Activated T-cell treated with anti-CD3 and anti-CD28 coated beads, Interleukin-2, amount 50 U/mL, for 24 hours (primary cell): ENCODE results near the gene IFITM1.
"Not testable (repeated sequence)": the region's sequence is repeated elsewhere in the genome, so short reads cannot be mapped to it uniquely, and the experiment has no call there.

Source experiments
- DNase-seq: peaks from one replicate; pipeline ENCODE4 v3.0.0-alpha.2; 2020
- H3K27ac Mint-ChIP-seq: 2 replicates; pipeline ENCODE4 v1.8.0; 2020; ENCODE audit warnings: mild to moderate bottlenecking, mixed read lengths
- H3K27me3 Mint-ChIP-seq: 2 replicates; pipeline ENCODE4 v1.8.0; 2020; ENCODE audit warnings: mixed read lengths
- H3K36me3 Mint-ChIP-seq: 2 replicates; pipeline ENCODE4 v1.8.0; 2020; ENCODE audit warnings: low read depth, mixed read lengths
- H3K4me1 Mint-ChIP-seq: 2 replicates; pipeline ENCODE4 v1.8.0; 2020; ENCODE audit warnings: low read depth, mixed read lengths
- H3K4me3 Mint-ChIP-seq: 2 replicates; pipeline ENCODE4 v1.8.0; 2020; ENCODE audit warnings: mild to moderate bottlenecking, moderate library complexity, mixed read lengths
- H3K9me3 Mint-ChIP-seq: 2 replicates; pipeline ENCODE4 v1.8.0; 2020; ENCODE audit warnings: mixed read lengths

IFITM1 gene

DNA sequence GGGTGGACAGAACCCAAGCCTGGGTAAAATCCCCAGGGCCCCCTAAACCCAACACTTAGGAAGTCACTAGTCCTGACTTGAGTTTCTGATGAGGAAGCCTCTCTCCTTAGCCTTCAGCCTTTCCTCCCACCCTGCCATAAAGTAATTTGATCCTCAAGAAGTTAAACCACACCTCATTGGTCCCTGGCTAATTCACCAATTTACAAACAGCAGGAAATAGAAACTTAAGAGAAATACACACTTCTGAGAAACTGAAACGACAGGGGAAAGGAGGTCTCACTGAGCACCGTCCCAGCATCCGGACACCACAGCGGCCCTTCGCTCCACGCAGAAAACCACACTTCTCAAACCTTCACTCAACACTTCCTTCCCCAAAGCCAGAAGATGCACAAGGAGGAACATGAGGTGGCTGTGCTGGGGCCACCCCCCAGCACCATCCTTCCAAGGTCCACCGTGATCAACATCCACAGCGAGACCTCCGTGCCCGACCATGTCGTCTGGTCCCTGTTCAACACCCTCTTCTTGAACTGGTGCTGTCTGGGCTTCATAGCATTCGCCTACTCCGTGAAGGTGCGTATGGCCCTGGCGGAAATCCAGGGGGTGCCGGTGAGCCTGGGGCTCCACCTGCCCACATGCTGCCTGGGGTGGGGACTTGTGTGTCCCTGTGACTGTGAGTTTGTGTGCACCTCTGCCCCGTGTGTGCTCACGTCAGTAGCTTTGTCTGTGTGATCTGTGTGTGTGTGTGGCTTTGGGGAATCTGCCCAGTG, at the start of gene IFITM1:
TSS of gene IFITM1 (plus strand) at position 254 of the 767 bp plus-strand sequence. CDS start at position 385, 131 bp downstream.
- Mint-ChIP-seq H3K4me1 (peaks cover 47% of the 10 kb centered on the region), H3K36me3 (peaks cover 51% of the 10 kb centered on the region), H3K9me3 (no peaks in the 10 kb centered on the region), H3K27ac (peak within 1 kb of the TSS; percentile 98), H3K27me3 (no peaks in the 10 kb centered on the region), H3K4me3 (peak within 1 kb of the TSS; percentile 95)
- DNase-seq = peak; percentile 79

DNA sequence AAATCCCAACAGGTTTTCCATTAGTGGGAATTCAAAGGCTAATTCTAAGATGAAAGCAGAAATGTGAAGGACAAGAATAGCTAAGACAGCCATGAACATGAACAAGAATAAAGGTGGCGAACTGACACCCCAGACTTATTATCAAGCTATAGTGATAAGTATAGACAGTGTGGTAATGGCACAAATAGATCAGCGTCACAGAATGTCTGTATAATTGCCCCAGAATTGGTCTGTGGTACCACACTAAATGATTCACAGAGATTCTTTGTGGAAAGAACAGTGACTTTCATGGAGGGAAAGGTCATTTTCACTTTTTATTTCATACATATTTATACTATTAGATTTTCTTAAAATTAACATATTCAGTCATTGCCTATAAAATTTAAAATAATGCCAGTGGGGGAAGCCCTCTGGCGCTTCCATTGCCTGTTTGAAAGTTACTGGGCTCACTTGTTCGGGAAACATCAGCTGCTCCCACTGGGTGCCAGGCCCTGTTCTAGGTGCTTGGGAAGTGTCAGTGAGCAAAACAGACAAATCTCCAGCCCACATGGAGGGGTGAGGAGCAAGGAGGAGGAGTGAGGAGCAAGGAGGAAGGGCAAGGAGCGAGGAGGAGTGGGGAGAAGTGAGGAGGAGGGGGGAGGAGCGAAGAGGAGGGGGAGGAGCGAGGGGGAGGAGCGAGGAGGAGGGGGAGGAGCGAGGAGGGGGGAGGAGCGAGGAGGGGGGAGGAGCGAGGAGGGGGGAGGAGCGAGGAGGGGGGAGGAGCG, 47.0 kb upstream of the IFITM1 start:
- Mint-ChIP-seq H3K36me3 (no peaks in the 10 kb centered on the region), H3K9me3 (no peaks in the 10 kb centered on the region), H3K4me3 (peak overlapping the region; percentile 55), H3K27ac (peak overlapping the region; percentile 89), H3K4me1 (peaks cover 40% of the 10 kb centered on the region), H3K27me3 (no peaks in the 10 kb centered on the region)
- DNase-seq = peak; percentile 71

DNA sequence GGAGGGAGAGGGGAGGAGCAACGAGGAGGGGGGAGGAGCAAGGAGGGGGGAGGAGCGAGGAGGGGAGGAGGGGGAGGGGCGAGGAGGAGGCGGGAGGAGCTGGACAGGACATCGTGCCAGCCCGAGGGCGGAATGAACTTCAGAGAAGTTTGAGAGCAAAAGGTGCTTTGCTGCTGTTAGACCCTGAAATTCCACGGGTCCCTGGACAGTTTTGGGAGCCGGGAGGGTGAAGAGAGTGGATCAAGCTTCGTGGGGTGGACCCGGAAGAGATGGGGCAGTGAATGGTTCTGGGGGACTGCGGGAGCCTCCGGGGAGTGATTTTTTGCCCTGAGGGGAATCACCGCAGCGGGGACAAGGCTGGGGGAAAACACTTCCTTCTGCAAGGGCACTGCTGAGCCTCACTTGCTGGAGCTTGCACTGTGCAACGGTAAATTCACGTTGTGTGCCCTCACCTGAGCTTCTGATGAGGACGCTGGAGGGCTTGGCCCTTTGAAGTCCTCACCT, 46.3 kb upstream of the IFITM1 start:
- Mint-ChIP-seq H3K27ac (peak overlapping the region; percentile 95), H3K36me3 (no peaks in the 10 kb centered on the region), H3K4me1 (peaks cover 38% of the 10 kb centered on the region), H3K9me3 (no peaks in the 10 kb centered on the region), H3K4me3 (peak overlapping the region; percentile 76), H3K27me3 (no peaks in the 10 kb centered on the region)
- DNase-seq = peak; percentile 73

DNA sequence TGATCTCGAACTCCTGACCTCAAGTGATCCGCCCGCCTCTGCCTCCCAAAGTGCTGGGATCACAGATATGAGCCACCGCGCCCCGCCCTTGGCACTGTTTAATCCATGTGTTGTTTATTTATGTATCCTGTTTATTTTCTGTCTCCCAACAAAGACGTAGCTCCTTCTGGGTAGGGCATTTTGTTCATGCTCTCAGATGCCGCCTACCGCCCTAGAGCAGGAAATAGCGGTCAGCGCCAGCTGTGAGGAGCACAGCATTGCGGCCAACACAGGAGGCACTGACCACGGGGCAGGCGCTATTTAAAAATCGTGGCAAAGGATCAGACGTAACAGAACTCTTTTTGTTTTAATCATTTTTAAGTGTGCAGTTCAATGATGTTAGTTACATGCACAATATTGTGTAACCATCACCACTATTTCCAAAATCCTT, 45.1 kb upstream of the IFITM1 start:
- H3K36me3 Mint-ChIP-seq, H3K9me3 Mint-ChIP-seq, DNase-seq, H3K27me3 Mint-ChIP-seq: not testable (repeated sequence)
- H3K4me3 Mint-ChIP-seq = peak overlapping the region; percentile 76
- H3K27ac Mint-ChIP-seq = peak overlapping the region; percentile 95
- H3K4me1 Mint-ChIP-seq = peaks cover 38% of the 10 kb centered on the region

DNA sequence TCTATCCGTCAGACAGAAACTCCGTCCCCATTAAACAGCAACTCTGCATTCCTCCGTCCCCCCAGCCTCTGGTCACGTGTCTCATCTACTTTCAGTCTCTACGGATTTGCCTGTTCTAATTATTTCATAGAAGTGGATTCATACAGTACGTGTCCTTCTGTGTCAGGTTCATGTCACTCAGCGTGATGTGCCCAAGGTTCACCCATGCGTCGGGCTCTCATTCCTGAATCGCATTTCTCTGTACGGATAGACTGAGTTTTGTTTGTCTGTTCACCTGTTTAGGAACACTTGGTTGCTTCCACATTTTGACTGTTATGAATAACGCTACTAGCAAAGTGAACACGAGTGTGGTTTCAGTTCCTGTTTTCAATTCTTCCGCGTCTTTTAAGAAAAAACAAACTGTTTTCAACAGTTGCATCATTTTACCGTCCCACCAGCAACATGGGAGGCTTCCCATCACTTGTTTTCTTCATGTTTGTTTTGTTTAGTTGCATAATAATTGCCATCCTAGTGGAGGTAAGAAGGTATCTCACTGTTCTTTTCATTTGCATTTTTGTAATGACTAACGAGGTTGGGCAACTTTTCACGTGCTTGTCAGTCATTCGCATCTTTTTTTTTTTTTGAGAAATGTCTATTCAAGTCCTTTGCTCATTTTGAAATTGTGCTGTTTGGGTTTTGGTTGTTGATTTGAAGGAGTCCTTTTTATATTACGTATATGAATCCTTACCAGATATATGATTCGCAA, 44.5 kb upstream of the IFITM1 start:
- H3K36me3 Mint-ChIP-seq = no peaks in the 10 kb centered on the region
- H3K27ac Mint-ChIP-seq = peak overlapping the region; percentile 95
- H3K4me1 Mint-ChIP-seq = peaks cover 38% of the 10 kb centered on the region
- peak; percentile 74 for DNase-seq
- H3K27me3 Mint-ChIP-seq = no peaks in the 10 kb centered on the region
- no peaks in the 10 kb centered on the region for H3K9me3 Mint-ChIP-seq
- peak overlapping the region; percentile 76 for H3K4me3 Mint-ChIP-seq

DNA sequence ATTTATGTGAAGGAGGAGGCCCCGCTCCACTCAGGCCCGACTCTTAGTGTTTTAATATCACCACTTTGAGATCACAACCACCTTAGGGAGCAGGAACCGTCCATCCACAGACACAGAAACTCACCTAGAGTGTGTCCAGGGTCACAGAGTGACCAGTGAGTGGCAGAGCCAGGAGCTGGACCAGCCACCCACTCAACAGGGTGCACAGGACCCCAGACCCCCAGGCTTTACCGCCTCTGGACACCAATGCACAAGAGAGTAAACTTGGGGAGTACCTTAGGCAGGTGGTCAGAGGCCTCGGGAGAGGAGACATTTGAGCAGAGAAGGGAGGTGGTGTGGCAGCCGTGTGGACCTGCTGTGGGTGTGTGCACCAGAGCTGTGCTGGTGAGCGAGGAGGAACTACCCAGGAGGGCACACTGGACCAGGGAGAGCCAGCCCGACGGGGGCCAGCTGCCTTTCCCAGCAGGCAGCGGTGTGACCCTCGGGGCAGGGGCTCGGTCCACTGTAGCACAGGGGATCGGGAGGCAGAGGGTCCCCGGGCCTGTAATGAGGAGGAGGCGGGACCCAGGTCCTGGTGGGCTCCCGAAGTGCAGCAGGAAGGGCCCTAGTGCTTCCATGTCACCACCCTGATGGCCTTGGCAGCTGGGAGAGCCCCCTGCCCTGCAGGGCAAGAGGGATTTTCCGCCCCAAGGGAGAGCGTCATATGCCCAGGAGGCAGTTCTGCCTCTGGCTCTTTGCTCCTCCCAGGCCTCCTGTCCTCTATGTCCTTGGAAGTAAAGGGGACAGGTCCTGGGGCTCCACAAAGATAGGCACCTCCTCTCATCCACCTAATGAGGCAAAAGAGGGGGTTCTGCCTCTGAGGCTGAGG, 43.2 kb upstream of the IFITM1 start:
- no peak for DNase-seq
- H3K27me3 Mint-ChIP-seq = no peaks in the 10 kb centered on the region
- no peaks in the 10 kb centered on the region for H3K36me3 Mint-ChIP-seq
- peaks cover 38% of the 10 kb centered on the region for H3K4me1 Mint-ChIP-seq
- H3K4me3 Mint-ChIP-seq = no peak overlapping the region
- no peak overlapping the region for H3K27ac Mint-ChIP-seq
- H3K9me3 Mint-ChIP-seq = no peaks in the 10 kb centered on the region

DNA sequence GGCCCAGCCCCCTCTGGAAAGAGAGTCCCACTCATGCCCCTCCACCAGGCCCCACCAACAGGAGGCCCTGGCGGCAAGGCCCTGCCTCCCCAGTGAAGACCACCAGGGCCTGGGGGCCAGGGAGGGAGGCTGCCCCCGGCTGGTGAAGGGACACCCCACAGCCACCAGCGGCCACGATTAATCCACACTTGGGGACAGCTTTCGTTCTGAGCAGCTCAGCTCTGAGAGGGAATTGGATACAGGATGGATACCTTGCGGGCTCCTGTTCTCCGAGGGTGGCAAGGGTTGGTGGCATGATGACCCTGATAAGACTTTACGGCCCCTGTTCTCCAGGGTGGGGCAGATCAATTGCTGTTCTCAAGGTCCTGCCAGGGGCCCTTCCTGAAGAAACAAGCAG, 42.5 kb upstream of the IFITM1 start:
- Mint-ChIP-seq H3K36me3 (no peaks in the 10 kb centered on the region), H3K4me1 (peaks cover 38% of the 10 kb centered on the region), H3K27me3 (no peaks in the 10 kb centered on the region), H3K9me3 (peaks cover 4% of the 10 kb centered on the region), H3K27ac (no peak overlapping the region), H3K4me3 (no peak overlapping the region)
- DNase-seq = no peak

DNA sequence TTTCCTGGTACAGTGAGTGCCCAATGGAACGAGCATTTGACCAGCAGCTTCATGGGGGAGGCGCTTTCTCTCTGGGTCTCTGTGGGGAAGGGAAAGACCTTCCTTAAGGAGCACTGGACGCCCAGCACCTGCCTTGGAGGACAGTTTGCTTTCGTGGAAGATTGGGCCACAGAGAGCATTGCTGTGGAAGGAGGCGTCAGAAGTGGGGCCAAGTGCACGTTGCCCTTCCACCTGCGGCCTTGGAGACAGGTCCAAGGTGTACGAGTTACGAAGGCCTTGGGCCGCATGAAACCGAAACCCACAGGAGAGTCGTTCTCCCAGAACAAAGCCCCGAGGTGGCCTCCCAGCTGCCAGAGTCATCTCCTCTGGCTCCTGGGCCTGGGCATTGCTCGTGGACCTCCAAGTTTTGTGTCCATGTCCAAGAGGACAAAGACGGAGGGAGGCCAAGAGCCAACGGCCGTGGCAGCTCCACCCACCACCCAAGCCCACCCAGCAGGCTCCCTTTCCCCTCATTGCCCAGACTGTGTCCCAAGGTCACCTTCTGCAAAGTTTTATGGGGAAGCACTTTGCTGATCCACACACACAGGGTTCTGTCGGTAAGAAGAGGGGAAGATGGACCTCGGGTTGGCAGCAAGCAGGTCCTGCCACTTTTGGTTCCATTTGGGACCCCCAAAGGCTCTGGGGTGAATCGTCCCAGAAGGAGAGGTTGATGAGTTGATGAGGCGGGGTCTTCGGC, 41.5 kb upstream of the IFITM1 start:
- DNase-seq = no peak
- Mint-ChIP-seq H3K27ac (no peak overlapping the region), H3K36me3 (no peaks in the 10 kb centered on the region), H3K4me1 (peaks cover 35% of the 10 kb centered on the region), H3K4me3 (no peak overlapping the region), H3K9me3 (peaks cover 9% of the 10 kb centered on the region), H3K27me3 (no peaks in the 10 kb centered on the region)

DNA sequence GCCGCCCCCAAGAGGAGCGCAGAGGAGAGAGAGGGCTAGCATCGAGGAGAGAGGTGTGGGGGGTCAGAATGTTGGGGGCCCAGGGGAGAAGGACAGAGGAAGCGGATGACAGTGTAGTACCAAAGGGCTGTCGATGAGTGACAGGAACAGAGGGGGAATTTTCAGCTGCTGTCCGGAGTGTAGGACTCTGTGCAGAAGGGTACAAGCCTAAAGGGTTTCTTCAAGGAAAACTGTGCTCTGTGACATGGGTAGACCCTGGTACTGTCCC, 41.0 kb upstream of the IFITM1 start:
- DNase-seq = no peak
- no peak overlapping the region for H3K27ac Mint-ChIP-seq

DNA sequence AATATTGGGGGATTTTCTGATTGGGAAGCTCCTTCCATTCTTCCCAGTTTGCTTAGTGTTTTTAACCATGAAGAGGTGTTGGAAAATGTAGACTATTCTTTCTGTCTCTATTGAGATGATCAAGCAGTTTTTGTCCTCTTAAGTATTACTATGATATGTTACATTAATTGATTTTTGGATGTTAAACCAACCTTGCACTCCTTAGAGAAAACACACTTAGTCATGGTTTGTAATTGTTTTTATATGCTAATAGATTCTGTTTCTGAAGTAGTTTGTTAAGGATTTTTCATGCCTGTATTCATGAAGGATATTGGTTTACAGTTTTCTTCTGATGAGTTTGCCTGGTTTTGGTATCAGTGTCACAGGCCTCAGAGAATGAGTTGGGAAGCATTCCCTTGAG, 37.6 kb upstream of the IFITM1 start:
- H3K4me3 Mint-ChIP-seq = no peak overlapping the region
- no peak overlapping the region for H3K27ac Mint-ChIP-seq
- DNase-seq = no peak
- H3K9me3 Mint-ChIP-seq = peaks cover 10% of the 10 kb centered on the region
- H3K36me3 Mint-ChIP-seq = no peaks in the 10 kb centered on the region
- H3K4me1 Mint-ChIP-seq = peaks cover 24% of the 10 kb centered on the region
- peaks cover 12% of the 10 kb centered on the region for H3K27me3 Mint-ChIP-seq

More for the DNA sequence above, 41.0 kb upstream of the IFITM1 start:
- H3K4me1 Mint-ChIP-seq = peaks cover 34% of the 10 kb centered on the region
- H3K4me3 Mint-ChIP-seq = no peak overlapping the region
- H3K36me3 Mint-ChIP-seq = no peaks in the 10 kb centered on the region
- peaks cover 10% of the 10 kb centered on the region for H3K9me3 Mint-ChIP-seq
- no peaks in the 10 kb centered on the region for H3K27me3 Mint-ChIP-seq

DNA sequence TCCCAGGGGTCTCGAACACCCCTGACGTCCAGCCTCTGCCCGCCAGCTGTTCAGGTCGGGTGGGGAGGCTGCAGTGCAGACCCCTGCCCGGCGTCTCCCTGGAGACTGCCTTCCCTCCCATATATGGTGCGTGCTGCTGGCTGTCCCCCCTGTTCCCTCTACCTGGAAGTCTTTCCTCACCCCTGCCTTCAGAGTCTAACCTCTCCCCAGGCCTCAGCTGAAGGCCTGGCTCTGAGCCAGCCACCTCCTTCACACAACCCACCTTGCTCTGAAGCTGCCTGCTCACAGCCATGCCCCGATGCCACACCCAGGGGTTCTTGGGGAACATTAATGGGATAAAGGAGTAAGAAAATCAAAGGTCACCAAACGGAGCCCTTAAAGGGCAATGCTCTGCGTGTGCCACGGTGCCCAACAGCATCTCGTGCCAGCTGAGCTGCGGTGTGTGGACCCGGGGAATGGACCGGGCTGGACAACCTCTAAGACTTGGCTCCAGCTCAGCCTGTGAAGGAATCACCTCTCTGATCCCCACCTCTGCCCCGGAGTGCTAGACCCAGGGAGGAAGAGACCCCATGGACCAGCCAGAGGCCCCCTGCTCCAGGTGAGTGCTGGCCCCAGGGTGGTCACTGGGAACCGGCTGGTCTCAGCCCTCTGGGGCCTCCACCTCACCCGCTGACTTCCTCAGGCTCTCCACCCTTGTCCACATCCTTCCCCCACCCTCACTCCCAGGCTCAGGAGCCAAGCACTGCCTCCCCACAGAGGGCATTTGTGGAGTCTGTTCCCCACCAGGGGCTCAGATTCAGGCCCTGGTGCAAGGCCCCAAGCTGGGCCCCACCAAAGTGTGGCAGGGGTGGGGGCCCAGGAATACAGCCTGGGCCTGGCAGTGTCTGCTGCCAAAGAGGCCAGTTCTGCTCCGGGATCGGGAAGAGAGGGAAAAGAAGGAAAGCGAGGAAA, 35.6 kb upstream of the IFITM1 start, which contains the start of gene NLRP6:
TSS of gene NLRP6 (plus strand) at position 407 of the 951 bp plus-strand sequence. CDS start at position 570, 163 bp downstream.
- Mint-ChIP-seq H3K36me3 (no peaks in the 10 kb centered on the region), H3K9me3 (peaks cover 10% of the 10 kb centered on the region), H3K4me3 (peak within 1 kb of the TSS; percentile 57), H3K27ac (peak within 1 kb of the TSS; percentile 84), H3K4me1 (peaks cover 42% of the 10 kb centered on the region), H3K27me3 (peaks cover 31% of the 10 kb centered on the region)
- DNase-seq = peak; percentile 36
